Endothelial cell of umbilical vein (primary cell): ENCODE measurements around the gene CHSY3.

Experiments used
- EZH2 ChIP-seq: IDR thresholded peaks from 2 replicates; pipeline ENCODE4 v1.6.1; 2012; ENCODE audit warnings: borderline replicate concordance, low read depth, mild to moderate bottlenecking, moderate library complexity, low read length, inconsistent platforms; ENCODE audit not compliant: severe bottlenecking
- FOS ChIP-seq: IDR thresholded peaks from 2 replicates; pipeline ENCODE4 v1.6.1; 2011; ENCODE audit warnings: mild to moderate bottlenecking, low read length, moderate library complexity, borderline replicate concordance; ENCODE audit not compliant: insufficient read depth
- GATA2 ChIP-seq: IDR thresholded peaks from 2 replicates; pipeline ENCODE4 v1.7.0; 2011; ENCODE audit warnings: low read depth, mild to moderate bottlenecking, moderate library complexity, mixed read lengths, low read length; ENCODE audit not compliant: insufficient read length, insufficient read depth
- JUN ChIP-seq: IDR thresholded peaks from 2 replicates; pipeline ENCODE4 v1.6.1; 2011; ENCODE audit warnings: borderline replicate concordance, low read depth; ENCODE audit not compliant: insufficient read length, insufficient read depth
- MYC ChIP-seq: IDR thresholded peaks from one replicate; pipeline ENCODE4 v1.6.1; 2011; ENCODE audit warnings: mild to moderate bottlenecking, low read depth, low read length
- POLR2A ChIP-seq: IDR thresholded peaks from 2 replicates; pipeline ENCODE4 v1.6.1; 2012; ENCODE audit warnings: low read depth, mild to moderate bottlenecking, control low read depth, low read length
- POLR2AphosphoS5 ChIP-seq: IDR thresholded peaks from 2 replicates; pipeline ENCODE4 v1.6.1; 2012; ENCODE audit warnings: low read depth, mild to moderate bottlenecking, control low read depth, low read length, moderate library complexity; ENCODE audit not compliant: insufficient read depth
- TF ChIP-seq, protein P1 (sequence below), 2 donors: IDR thresholded peaks; 1 replicate in 1 of 2; 2 replicates in 1 of 2; pipeline ENCODE4 v1.5.1; 2011; ENCODE audit warnings: low read length in 2 of 2, mild to moderate bottlenecking in 2 of 2, moderate library complexity in 2 of 2, control low read depth in 1 of 2, inconsistent platforms in 1 of 2, low read depth in 1 of 2; ENCODE audit not compliant: insufficient read depth in 1 of 2; ENCODE audit errors: extremely low read depth in 1 of 2
- TF ChIP-seq, protein P2 (sequence below): IDR thresholded peaks from 2 replicates; pipeline ENCODE4 v1.6.1; 2011; ENCODE audit not compliant: insufficient read depth, insufficient read length

- TF ChIP-seq POLR2AphosphoS5 (no peak), MYC (no peak), POLR2A (no peak), EZH2 (no peak), JUN (no peak), GATA2 (no peak), FOS (no peak)
- TF ChIP-seq, protein P1, sequence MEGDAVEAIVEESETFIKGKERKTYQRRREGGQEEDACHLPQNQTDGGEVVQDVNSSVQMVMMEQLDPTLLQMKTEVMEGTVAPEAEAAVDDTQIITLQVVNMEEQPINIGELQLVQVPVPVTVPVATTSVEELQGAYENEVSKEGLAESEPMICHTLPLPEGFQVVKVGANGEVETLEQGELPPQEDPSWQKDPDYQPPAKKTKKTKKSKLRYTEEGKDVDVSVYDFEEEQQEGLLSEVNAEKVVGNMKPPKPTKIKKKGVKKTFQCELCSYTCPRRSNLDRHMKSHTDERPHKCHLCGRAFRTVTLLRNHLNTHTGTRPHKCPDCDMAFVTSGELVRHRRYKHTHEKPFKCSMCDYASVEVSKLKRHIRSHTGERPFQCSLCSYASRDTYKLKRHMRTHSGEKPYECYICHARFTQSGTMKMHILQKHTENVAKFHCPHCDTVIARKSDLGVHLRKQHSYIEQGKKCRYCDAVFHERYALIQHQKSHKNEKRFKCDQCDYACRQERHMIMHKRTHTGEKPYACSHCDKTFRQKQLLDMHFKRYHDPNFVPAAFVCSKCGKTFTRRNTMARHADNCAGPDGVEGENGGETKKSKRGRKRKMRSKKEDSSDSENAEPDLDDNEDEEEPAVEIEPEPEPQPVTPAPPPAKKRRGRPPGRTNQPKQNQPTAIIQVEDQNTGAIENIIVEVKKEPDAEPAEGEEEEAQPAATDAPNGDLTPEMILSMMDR (IDR thresholded peaks at IDR 0.05; ENCODE audit: extremely low read depth in 1 of 2, insufficient read depth in 1 of 2, low read depth in 1 of 2, low read length in 2 of 2) = no peak
- TF ChIP-seq, protein P2, sequence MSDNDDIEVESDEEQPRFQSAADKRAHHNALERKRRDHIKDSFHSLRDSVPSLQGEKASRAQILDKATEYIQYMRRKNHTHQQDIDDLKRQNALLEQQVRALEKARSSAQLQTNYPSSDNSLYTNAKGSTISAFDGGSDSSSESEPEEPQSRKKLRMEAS = no peak
Measured at GRCh38 chr5:130092991-130093390, 188.7 kb downstream of the CHSY3 start.
